ENCODE results near the gene ARFGAP1. TPM values are rescaled to one million over a fixed set of nuclear protein-coding genes. Genes with fewer than 3 reads are reported as not detected.

The ARFGAP1 gene
- total RNA-seq, 4 donors from 2014 or later, result 31.0 to 55.1 (median 36.9) TPM

GRCh38 chr20:63283397-63284082, 10.9 kb downstream of the ARFGAP1 start:
- no peak overlapping the region for H3K4me3 ChIP-seq (ENCODE audit: low read depth, poor library complexity, severe bottlenecking)
- TF ChIP-seq CTCF (IDR thresholded peaks at IDR 0.05) (no peak), POLR2A (IDR thresholded peaks at IDR 0.05) (no peak)
- DNase-seq (ENCODE audit: low spot score in 2 of 2), result no peak
- intact Hi-C loops (cut with DNase I; ENCODE audit: low total_unique reads), result no loop called here
- WGBS, 2 donors, result 89 to 92% methylated on average over 32 to 33 of the region's 33 CpGs

GRCh38 chr20:63284083-63284440, 11.4 kb downstream of the ARFGAP1 start:
- intact Hi-C loops (cut with DNase I; ENCODE audit: low total_unique reads), result no loop called here
- no peak for TF ChIP-seq POLR2A (IDR thresholded peaks at IDR 0.05)
- TF ChIP-seq CTCF (IDR thresholded peaks at IDR 0.05), result no peak
- DNase-seq (ENCODE audit: low spot score in 2 of 2), result no peak
- WGBS, 2 donors, result 81 to 83% methylated on average over 14 of the region's 14 CpGs
- no peak overlapping the region for H3K4me3 ChIP-seq (ENCODE audit: low read depth, poor library complexity, severe bottlenecking)

GRCh38 chr20:63284544-63284949, 11.9 kb downstream of the ARFGAP1 start:
- 82 to 88% methylated on average over 16 to 25 of the region's 25 CpGs for WGBS, 2 donors
- DNase-seq (ENCODE audit: low spot score in 2 of 2), result no peak
- intact Hi-C loops (cut with DNase I; ENCODE audit: low total_unique reads), result no loop called here
- no peak for TF ChIP-seq CTCF (IDR thresholded peaks at IDR 0.05)
- TF ChIP-seq POLR2A (IDR thresholded peaks at IDR 0.05), result no peak
- no peak overlapping the region for H3K4me3 ChIP-seq (ENCODE audit: low read depth, poor library complexity, severe bottlenecking)

DNA sequence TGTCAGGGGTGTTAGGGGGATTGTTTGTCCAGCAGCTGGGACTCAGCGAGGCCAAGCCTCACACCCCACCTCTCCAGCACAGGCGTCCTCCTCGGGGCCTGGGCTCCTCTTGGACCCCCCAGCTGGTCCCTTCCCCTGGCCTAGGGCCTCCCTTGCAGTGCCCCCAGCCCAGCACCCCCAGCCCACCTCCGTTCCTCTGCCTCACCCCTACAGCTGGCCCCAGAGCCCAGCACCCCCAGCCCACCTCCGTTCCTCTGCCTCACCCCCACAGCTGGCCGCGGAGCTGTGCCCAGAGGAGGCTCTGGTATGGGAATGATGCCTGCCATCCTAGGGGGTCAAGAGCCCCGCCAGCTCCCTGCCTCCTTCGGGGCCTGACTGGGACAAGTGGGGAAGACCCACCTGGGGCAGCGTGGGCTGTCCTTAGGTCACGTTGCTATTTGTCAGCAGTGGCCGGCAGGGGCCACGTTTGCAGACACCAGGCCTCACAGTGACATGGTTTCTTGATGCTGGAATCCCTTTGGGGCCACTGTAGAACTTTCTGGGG, 12.4 kb downstream of the ARFGAP1 start:
- no peak overlapping the region for H3K4me3 ChIP-seq (ENCODE audit: low read depth, poor library complexity, severe bottlenecking)
- 84 to 86% methylated on average over 11 to 13 of the region's 13 CpGs for WGBS, 2 donors
- intact Hi-C loops (cut with DNase I; ENCODE audit: low total_unique reads), result no loop called here
- no peak for TF ChIP-seq POLR2A (IDR thresholded peaks at IDR 0.05)
- no peak for DNase-seq (ENCODE audit: low spot score in 2 of 2)

- H3K4me3 ChIP-seq (ENCODE audit: low read depth, poor library complexity, severe bottlenecking), result no peak overlapping the region
- 91% methylated on average over 42 to 44 of the region's 44 CpGs for WGBS, 2 donors
- TF ChIP-seq POLR2A (IDR thresholded peaks at IDR 0.05) (no peak), CTCF (IDR thresholded peaks at IDR 0.05) (no peak)
- intact Hi-C loops (cut with DNase I; ENCODE audit: low total_unique reads), result no loop called here
- no peak for DNase-seq (ENCODE audit: low spot score in 2 of 2)
Observed at GRCh38 chr20:63285636-63286615, 13.3 kb downstream of the ARFGAP1 start.

Data from lower leg skin (tissue), 4 donors.